Mesothelial cell of epicardium (in vitro differentiated cells): Measurements from ENCODE around the gene TIE1. TPM values are rescaled to one million over a fixed set of nuclear protein-coding genes. Genes with fewer than 3 reads are reported as not detected.
A peak's percentile ranks its signal among the peaks of the same experiment; 100 is the strongest.

ENCODE experiments used
- DNase-seq, 2 experiments: peaks; one replicate each; pipeline ENCODE4 v3.0.0; 2021; ENCODE audit warnings: low spot score in 2 of 2; ENCODE audit not compliant: unreplicated experiment in 2 of 2
- H3K27ac Mint-ChIP-seq: 2 replicates; pipeline ENCODE4 v1.8.0; 2021; ENCODE audit warnings: mixed read lengths
- H3K27me3 Mint-ChIP-seq: 2 replicates; pipeline ENCODE4 v1.8.0; 2021; ENCODE audit warnings: low read depth, mixed read lengths
- H3K36me3 Mint-ChIP-seq: 2 replicates; pipeline ENCODE4 v1.8.0; 2021; ENCODE audit warnings: mixed read lengths
- H3K4me1 Mint-ChIP-seq: 2 replicates; pipeline ENCODE4 v1.8.0; 2021; ENCODE audit warnings: mixed read lengths
- H3K4me3 Mint-ChIP-seq: 2 replicates; pipeline ENCODE4 v1.8.0; 2021; ENCODE audit warnings: mild to moderate bottlenecking, moderate library complexity, mixed read lengths
- H3K9me3 Mint-ChIP-seq: 2 replicates; pipeline ENCODE4 v1.8.0; 2021; ENCODE audit warnings: mixed read lengths
- total RNA-seq: library from RNA; stranded (reverse); gene quantifications from 3 replicates; pipeline ENCODE4 v1.2.1, GENCODE V29; 2021
- TF ChIP-seq, protein P1 (sequence below): fragments of 200-600 bp; sonication (generic); IDR thresholded peaks from one replicate; pipeline ENCODE4 v1.5.0; 2021; ENCODE audit warnings: antibody characterized with exemption; ENCODE audit not compliant: unreplicated experiment

Gene TIE1
- total RNA-seq, 1 donor from 2014 or later: 1.3 TPM

DNA sequence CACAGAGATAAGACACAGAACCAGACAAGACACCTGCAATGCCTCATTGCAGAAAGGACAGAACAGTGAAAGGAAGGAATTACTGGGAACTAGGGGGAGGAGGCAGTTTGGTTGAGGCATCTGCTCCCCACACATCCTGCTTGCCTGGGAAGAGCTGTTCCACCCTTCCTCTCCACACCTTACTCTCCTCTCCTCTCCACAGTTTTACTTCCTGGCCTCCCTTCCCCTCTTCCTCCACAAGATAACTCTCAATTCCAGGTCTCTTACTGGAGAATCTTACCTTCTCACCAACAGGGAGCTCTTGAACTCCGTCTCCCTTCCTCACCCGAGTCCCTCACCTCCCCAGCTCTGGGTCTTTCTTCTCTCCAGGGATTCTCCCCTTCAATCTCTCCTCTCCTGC lies 64.9 kb downstream of the TIE1 start:
- DNase-seq: no peak
- peaks cover 38% of the 10 kb centered on the region for H3K4me1 Mint-ChIP-seq
- H3K27ac Mint-ChIP-seq: peak overlapping the region; percentile 82
- TF ChIP-seq, protein P1, sequence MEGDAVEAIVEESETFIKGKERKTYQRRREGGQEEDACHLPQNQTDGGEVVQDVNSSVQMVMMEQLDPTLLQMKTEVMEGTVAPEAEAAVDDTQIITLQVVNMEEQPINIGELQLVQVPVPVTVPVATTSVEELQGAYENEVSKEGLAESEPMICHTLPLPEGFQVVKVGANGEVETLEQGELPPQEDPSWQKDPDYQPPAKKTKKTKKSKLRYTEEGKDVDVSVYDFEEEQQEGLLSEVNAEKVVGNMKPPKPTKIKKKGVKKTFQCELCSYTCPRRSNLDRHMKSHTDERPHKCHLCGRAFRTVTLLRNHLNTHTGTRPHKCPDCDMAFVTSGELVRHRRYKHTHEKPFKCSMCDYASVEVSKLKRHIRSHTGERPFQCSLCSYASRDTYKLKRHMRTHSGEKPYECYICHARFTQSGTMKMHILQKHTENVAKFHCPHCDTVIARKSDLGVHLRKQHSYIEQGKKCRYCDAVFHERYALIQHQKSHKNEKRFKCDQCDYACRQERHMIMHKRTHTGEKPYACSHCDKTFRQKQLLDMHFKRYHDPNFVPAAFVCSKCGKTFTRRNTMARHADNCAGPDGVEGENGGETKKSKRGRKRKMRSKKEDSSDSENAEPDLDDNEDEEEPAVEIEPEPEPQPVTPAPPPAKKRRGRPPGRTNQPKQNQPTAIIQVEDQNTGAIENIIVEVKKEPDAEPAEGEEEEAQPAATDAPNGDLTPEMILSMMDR: no peak
- peak overlapping the region; percentile 76 for H3K4me3 Mint-ChIP-seq
- H3K9me3 Mint-ChIP-seq: no peaks in the 10 kb centered on the region
- no peaks in the 10 kb centered on the region for H3K27me3 Mint-ChIP-seq
- peaks cover 22% of the 10 kb centered on the region for H3K36me3 Mint-ChIP-seq

DNA sequence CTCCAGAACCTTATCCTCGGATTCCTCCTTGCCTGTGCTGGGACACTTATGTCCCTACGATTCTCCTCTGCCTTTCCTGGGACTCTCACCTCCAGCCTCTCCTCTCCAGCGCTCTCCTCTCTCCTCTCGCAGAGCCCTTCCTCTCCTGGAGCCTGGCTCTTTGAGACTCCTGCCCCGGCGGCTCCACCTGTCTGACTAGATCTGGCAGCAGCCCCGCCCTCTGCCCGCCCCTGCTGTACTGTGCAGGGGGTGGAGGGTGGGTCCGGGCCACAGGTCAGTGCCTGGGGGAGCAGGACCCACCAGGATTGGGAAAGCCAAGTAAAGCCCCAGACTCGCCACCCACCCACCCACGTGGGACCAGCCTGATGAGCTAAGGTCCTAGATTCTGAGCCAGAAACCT lies 65.4 kb downstream of the TIE1 start:
- TF ChIP-seq, protein P1: no peak
- H3K4me1 Mint-ChIP-seq: peaks cover 34% of the 10 kb centered on the region
- peak overlapping the region; percentile 76 for H3K4me3 Mint-ChIP-seq
- no peaks in the 10 kb centered on the region for H3K27me3 Mint-ChIP-seq
- peak in 1 of 2 experiments; percentile 51 for DNase-seq
- peak overlapping the region; percentile 82 for H3K27ac Mint-ChIP-seq
- peaks cover 21% of the 10 kb centered on the region for H3K36me3 Mint-ChIP-seq
- H3K9me3 Mint-ChIP-seq: no peaks in the 10 kb centered on the region

DNA sequence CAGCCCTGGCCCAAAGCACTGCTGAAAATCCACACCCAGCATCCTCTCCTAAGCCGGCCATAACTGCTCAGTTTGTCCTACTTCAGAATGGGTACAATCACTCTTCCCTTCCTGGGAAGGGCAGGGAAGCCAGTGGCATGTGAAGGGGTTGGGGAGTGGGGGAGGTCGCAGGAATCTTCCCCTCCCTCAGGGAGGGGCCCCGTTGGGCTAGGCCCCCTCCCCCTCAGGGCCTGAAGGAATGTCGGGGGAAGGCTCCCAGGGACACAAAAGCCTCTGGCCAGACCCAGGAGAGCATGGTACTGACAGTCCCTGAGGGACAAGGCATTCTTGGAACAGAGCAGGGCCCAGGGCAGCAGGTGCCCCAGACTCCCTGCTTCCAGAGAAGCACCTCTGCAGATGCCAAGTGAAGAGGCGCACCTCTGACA lies 65.8 kb downstream of the TIE1 start:
- Mint-ChIP-seq H3K4me1 (peaks cover 29% of the 10 kb centered on the region), H3K27me3 (no peaks in the 10 kb centered on the region), H3K36me3 (peaks cover 17% of the 10 kb centered on the region), H3K9me3 (no peaks in the 10 kb centered on the region), H3K27ac (peak overlapping the region; percentile 89), H3K4me3 (peak overlapping the region; percentile 76)
- DNase-seq: no peak
- TF ChIP-seq, protein P1: no peak

DNA sequence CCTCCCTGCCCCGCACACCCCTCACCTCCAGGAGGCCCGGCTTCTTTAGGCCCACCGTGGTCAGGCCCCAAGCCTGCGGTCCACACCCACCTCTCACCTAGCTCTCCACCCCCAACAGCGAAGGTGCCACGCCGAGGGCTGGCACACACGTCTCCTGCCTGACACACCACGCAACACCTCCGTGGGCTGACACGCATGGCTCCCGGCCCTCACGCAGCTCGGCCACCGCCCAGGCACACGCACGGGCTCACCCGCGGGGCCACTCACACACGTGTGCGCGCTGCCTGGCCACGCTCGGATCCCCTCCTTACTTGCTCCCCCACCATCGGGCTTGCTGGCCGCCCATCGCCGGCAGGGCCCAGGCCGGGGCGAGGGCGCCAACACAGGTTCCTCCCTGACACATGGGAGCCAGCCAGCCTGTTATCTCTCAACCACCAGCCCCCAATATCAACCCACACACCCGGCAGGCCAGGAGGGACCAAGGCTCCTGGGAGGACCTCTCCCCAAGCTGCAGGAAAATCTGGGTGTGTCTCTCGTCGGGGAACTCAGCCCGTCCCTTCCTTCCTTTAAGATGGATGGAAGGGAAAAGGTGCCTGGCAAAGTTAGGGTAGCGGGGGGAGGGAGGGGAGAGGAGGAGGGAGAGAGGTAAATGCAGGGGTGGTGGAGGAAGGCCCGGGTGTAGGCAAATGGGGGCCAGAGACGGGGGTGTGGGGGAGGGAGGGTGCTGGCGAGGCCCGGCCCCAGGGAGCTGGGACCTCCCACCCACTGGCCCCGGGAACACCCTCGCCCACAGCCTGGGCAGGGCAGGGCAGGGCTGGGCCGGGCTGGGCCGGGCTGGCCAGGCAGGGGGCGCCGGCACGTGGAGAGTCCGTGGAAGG lies 66.5 kb downstream of the TIE1 start:
- Mint-ChIP-seq H3K4me1 (peaks cover 29% of the 10 kb centered on the region), H3K9me3 (no peaks in the 10 kb centered on the region), H3K4me3 (peak overlapping the region; percentile 76), H3K36me3 (peaks cover 11% of the 10 kb centered on the region), H3K27me3 (no peaks in the 10 kb centered on the region), H3K27ac (peak overlapping the region; percentile 89)
- peak in 1 of 2 experiments; percentile 51 for DNase-seq
- TF ChIP-seq, protein P1: no peak

DNA sequence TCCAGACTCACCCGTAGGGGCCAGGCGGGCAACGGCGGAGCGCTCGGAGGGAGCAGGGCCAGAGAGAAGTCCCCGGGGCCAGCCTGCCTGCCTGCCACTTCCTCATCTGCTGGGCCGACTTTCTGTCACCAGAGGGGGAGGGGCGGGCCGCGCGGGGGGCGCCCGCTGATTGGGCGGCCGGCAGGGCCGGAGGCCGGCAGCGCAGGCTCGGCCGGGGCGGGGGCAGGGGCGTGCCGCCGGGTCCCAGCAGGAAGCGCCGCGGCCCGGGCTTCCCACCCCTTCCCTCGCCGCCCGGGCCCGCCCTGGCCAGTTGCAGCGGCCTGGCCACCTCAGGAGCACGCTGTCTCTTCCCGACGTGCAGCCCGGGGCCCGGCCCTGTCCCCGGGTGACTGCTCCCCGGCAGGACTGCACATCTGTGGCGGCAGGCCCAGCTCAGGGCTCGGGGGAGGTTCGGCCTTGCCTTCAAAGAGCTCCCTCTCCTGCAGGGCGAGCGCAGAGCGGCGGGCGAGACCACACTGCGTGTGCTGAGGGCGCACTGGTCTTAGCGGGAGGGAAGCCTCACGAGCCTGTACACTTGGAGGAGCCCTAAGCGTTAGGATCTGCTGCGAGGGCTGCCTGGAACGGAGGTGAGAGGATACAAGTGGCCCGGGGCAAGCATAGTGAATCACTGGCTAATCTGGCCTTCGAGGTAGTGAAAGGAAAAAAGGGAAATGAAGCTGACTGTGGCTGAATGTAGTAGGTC lies 67.3 kb downstream of the TIE1 start, which contains the start of gene ELOVL1:
TSS of gene ELOVL1 (minus strand) at position 108 of the 742 bp plus-strand sequence. CDS start 2,402 bp downstream, outside the sequence.
- H3K36me3 Mint-ChIP-seq: peaks cover 9% of the 10 kb centered on the region
- TF ChIP-seq, protein P1: no peak

More for the DNA sequence above, 67.3 kb downstream of the TIE1 start, which contains the start of gene ELOVL1:
- Mint-ChIP-seq H3K4me1 (peaks cover 29% of the 10 kb centered on the region), H3K27me3 (no peaks in the 10 kb centered on the region), H3K27ac (peak within 1 kb of the TSS; percentile 89), H3K9me3 (no peaks in the 10 kb centered on the region), H3K4me3 (peak within 1 kb of the TSS; percentile 76)
- DNase-seq: peak; percentile 73 to 79
